HG03095 (cell line): ENCODE results near the gene ADARB2.
"Not testable (repeated sequence)": the region's sequence is repeated elsewhere in the genome, so short reads cannot be mapped to it uniquely, and the experiment has no call there.

Source experiments
- ATAC-seq: cut with Tn5 transposase; IDR thresholded peaks from one replicate; pipeline ENCODE4 v1.9.1; 2021; ENCODE audit warnings: moderate library complexity; ENCODE audit not compliant: unreplicated experiment

The ADARB2 gene

DNA sequence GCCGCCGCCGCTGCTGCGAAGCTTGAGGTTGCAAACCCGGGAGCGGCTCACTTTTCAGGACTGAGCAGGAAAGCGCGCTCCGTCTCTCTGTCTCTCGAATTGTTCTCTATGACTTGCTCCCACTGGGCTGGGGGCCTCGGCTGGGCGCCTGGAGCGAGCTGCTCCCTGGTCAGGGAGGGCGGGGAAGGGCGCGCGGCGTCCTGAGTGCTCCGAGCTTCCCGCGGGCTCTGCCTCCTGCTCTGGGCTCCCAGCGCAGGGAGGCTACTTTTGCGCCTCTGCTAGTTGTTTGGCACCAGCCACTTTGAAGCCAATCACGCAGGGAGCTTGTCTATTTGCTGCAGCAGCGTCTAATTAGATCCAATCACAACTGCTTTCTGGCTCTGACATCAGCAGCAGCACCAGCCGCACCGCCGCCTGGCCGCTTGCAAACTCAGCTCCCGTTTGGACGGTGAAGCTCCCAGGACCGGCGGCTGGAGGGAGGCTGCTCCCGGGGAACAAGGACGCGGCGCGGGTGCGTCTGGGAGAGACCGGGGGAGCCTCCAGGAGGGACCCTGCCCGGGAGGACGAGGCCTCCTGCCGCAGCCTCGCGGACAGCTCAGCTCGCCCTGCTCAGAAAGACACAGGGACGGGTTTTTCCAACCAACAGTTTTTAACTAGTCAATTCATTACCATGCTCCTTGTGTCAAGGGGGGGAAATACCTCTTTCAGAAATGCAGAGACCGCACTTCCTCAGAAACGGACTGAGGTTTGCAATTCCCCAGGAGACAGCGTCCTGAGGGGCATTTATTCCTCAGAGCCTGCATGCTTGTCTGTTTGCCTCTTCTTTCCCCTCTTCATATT is at the start of gene ADARB2:
Gene ADARB2, minus strand, starts transcription at position 304 of the 840 bp plus-strand sequence.
- ATAC-seq = peak; percentile 53

DNA sequence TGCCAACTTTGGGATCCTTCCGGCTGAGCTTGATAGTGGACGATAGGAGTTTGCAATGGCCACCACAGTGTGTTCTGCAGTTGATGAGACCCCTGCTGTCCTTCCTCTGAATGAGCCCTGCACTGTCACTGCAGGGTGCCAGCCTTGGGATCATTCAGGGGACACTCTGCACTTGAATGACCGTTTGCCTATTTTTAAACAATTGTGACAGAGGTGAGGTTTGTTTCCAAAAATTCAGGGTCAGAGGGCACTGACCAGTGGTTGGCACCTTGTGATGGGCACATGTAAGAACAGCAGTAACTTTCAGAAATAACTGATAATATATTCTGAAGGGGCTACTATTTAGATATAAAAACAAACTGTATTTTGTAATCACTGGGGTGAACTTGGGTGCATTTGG is 48.5 kb upstream of the ADARB2 start:
- no peak for ATAC-seq

DNA sequence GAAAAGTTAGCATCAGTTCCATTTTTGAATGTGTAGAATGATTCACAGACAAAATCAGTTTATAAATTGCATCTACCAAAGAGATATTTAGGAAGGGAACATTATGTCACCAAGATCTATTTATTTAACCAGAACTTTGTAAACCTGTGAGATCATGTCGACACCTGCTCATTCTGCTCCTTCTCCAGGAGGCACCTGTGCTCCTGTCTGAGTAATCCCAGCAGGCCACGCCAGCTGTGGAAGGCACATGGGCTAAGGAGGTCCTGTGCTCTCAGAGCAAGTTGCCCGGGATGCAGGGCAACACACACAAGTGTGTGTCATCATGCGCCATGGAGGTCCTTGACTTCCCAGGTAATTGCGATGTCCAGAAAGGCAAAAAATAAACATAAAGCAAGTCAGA is 45.5 kb upstream of the ADARB2 start:
- no peak for ATAC-seq

DNA sequence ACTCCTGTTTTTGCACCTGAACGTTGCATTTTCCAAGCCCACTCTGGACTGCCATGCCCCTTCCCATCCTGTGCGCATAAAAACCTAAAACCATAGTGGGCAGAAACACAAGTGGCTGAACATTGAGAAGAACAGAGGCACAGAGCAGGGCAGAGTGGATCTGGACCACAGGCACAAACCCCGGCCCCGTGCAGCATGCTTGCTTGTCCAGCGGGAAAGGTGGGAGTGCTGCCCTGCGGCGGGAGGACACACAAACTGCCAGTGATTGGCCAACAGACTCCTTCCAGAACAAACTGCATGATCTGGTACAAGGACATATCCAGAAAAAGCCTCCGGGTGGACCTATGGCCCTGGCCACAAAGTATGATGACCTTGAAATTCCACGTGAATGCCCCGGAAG is 42.5 kb upstream of the ADARB2 start:
- ATAC-seq = no peak

DNA sequence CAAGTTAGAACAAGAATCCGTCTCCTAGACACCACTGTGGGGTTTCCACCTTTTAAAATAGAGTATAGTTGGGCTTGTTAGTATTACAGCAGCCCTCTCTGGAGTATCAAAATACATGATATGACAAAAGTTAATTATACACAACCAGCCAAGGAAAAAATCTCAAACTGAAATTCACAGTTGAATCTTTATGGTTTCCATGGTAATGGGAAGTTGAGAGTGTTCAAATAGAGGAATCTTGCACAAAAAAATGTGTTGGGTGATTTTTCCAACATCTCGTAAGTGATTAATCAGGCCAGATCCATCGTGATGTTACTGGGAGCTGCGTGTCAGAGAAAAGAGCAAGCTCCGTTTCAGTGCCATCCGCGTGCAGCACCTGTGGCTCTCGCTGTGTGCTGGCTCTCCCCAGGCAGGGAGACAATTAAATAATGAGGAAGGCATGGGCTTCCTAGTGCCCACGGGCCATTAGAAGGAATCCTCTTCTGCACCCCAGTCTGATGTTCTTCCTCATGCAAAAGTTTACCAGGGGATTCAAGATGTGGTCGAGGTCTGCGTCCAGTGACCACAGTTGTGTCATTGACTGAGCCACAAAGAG is 41.1 kb upstream of the ADARB2 start:
- ATAC-seq = no peak

DNA sequence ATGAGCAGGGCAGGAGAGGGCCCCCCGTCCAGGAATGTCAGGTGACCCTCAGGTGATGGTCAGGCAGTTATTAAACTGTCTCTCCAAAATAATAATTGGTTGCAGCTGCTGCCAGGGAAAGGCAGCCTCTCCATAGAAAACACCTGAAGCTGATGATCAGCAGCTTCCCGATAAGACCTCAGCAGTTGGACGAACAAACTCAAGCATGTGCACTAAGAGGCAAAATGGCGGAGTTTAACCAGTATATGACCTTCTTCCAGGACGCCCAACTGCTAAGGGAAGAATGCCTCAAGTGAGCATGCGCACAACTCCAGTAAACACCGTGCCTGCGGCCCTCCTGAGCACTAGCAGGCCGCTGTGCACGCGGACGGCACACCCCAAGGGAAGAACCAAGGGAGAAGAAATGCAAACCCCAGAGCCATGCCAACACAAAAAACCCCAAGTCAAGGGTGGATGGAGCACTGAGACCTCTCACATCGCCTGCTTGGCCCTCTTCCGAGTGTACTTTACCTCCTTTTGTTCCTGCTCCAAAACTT is 38.9 kb upstream of the ADARB2 start:
- no peak for ATAC-seq

DNA sequence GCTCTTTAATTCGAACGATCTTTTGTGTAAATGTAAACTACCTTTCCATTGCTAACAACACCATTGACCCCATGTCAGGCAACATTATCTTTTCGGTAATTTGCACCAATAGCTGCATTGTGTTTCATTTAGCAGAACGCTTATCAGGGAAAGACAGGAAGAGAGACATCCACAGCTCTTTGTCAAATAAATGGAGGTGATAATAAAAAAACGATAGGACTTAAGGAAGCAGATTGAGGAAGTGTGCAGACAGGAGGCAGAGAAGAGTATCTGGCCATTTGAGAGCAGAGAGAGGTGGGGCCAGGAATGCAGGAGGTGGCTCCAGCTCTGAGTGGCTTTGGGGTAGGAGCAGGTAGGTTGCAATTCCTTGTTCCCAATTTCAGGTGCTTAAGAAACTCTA is 37.5 kb upstream of the ADARB2 start:
- no peak for ATAC-seq

DNA sequence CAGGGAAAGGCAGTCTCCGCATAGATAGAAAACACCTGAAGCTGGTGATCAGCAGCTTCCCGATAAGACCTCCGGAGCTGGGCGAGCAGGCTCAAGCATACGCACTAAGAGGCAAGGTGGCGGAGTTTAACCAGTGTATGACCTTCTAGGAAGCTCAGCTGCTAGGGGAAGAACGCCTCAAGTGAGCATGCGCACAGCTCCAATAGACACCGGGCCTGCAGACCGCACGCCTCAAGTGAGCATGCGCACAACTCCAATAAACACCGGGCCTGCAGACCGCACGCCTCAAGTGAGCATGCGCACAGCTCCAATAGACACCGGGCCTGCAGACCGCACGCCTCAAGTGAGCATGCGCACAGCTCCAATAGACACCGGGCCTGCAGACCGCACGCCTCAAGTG is 35.9 kb upstream of the ADARB2 start:
- ATAC-seq = not testable (repeated sequence)

DNA sequence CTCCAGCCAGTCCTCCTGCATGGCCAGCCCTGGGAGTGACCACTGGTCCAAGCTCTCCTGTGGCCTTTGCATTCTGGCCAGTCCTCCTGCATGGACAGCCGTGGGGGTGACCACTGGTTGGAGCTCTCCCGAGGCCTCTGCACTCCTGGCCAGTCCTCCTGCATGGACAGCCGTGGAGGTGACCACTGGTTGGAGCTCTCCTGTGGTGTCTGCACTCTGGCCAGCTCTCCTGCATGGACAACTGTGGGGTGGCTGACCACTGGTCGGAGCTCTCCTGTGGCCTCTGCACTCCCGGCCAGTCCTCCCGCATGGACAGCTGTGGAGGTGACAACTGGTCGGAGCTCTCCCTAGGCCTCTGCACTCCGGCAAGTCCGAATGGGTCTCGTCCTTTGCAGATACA is 28.7 kb upstream of the ADARB2 start:
- ATAC-seq = no peak

DNA sequence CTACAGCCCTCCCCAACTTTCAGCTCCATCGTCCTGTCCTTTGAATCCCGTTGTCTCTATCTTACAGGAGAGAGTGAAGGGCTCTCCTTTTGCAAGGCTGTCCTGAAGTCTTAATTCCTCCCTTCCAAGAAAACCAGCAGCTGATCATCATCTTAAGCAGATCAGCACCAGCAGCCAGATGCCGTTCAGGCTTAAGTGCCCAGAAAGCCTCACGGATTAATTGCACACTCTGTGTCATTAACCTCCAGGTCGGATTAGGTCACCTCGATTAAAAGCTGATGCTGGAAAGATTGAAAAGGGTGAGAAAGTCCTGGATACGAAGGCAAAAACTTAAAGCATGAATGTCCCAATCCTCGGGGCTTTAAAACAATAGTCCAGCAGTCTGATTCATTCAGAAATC is 24.8 kb upstream of the ADARB2 start:
- no peak for ATAC-seq

DNA sequence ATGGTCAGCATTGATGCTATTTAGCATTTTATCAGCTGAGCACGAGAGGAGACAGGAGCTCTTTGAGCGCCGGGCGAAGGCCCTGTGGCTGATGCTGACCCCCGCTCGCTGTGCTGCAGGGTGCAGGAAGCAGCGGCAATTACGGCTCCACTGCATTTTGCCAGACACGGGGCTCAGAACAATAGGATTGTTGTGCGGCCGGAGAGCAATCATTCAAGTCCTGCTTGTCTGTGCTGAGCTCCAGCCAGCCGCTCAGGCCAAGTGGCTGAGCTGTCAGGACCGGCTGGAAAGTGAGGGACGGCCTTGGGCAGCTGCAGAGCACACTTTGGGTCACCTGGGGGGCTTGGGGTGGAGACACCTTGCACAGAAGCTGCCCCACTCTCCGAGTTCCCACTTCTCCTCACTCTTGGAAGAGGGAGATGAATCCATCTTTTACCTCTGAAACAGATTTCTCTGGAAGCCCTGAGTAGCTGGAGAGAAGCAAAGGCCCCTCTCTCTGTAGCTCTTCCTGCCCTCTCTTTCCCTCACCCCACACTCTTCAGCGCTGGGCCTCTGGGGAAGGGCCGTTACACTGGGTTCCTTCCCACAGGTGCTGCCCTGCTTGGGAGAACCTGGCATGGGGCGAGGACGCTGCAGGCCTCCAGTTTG is 17.3 kb upstream of the ADARB2 start:
- ATAC-seq = no peak

DNA sequence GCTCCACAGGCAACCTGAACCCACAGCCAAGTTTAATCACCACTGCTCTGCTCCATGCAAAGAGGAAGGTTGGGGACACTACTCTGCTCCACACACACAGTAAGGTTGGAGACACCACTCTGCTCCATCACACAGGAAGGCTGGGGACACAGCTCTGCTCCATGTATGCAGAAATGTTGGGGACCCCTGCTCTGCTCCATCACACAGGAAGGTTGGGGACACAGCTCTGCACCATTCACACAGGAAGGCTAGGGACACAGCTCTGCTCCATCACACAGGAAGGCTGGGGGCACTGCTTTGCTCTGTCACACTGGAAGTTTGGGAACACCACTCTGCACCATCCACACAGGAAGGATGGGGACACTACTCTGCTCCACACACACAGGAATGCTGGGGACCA is 14.8 kb upstream of the ADARB2 start:
- ATAC-seq = no peak

DNA sequence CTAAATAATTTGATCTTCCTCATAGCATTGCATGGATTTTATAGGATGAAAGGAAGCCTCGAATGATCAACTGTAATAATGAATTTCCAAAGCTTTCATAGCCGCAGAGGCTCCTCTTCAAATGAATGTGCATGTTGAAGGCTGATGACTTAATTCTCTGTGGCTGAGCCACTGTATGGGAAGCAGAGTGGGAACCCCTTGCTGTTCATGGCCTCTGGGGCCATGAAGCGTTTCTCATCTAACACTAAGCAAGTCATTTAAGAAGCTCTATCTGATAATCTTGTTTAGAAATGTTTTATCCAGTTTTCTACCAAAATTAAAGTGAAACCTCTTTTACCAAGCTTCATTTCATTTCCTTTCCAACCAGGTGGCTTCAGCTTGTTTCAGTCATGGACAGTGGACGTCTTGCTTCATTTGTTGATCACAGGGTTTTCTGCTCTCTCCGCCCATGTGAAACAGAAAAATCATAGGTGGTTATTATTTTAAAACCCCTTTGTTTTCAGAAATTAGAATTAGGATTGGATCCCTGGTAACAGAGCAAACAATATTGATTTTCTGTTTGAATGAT is 10.3 kb upstream of the ADARB2 start:
- no peak for ATAC-seq

DNA sequence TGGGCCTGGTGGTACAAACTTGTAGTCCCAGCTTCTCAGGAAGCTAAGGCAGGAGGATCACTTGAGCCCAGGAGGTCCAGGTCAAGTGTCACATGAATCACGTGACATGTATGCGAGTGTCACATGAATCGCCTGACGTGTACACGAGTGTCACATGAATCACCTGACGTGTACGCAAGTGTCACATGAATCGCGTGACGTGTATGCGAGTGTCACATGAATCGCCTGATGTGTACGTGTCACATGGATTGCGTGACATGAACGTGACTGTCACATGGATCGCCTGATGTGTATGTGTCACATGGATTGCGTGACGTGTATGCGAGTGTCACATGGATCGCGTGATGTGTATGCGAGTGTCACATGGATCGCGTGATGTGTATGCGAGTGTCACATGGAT is 9.5 kb upstream of the ADARB2 start:
- no peak for ATAC-seq

DNA sequence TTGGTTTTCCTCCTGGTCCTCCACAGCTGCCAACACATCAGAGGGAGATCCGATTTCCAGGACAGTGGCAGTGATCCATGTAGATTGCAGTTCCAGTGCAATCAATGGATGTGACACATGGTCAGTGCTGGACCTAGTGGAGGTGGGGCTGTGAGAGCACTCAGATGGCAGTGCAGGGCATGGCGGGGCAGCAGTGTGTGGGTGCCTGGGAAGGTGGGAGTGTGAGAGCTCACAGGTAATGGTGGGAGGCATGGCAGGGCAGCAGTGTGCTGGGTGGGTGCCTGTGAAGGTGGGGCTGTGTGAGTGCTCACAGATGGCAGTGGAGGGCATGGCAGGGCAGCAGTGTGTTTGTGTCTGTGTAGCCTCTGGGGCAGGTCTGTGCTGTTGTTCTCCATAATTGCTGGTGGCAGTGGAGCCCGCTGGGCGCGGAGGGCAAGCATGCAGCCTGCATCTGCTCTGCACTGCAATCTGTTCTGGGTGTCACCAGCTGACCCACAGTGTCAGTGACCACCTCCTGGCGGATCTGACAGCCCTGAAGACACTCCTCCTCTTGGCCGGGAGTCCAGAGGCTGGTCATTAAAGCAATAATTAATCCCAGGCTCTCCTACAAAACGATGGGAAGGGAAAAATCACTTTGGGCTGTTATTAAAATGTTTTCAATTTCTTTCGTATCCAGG is 8.6 kb upstream of the ADARB2 start:
- no peak for ATAC-seq

DNA sequence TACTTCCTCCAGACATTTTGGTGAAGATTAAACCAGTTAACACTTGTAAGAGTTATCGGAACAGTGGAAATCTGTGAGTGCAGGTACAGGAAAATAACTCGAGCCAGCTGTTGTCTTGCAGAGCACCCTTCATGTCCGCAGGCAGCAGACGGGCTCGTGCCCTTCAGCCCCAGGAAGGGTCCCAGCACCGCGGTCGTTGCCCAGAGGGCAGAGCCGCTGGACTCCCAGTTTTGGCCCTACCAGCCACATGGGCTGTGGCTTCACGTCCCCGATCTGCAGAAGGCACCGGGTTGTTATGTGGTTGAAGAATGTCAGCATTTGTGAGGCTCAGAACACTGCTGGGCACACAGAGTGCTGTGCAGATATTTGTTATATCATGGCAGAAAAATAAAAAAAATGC is 7.2 kb upstream of the ADARB2 start:
- no peak for ATAC-seq

DNA sequence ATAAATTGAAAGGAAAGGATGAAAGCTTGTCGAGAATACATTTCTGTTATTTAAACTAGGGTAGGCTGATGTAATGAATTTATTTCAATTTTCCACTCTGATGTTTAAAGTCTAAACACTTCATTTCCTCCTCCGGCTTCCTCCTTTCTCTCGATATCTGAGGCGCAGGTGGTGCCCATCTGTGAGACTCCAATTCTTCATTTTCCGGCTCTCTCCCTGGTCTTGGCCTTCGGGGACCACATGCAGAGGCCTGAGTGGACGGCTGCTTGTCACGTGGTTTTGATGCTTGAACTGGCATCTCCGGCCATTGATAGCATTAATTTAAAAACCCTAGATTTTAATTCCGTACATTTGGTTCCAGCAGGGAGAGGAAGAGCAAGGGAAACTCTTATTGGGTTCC is 5.8 kb upstream of the ADARB2 start:
- ATAC-seq = no peak

DNA sequence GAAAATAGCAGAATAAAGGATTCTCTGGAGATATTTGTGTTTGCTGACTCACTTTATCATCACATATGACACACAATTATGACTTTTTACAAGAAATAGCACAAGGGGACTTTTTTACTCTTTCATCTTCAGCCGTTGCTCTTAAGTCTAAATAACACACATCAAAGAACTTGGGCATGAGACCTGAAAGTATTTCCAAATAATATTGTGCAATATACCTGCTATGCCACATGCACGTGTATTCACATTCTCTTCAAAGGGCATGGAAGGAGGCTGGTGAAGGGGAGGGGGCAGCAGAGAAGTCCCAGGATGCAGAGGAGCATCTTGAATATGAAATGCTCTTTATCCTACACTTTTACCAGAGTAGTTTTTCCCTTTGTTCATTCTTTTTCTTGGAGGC is 4.1 kb upstream of the ADARB2 start:
- ATAC-seq = no peak

DNA sequence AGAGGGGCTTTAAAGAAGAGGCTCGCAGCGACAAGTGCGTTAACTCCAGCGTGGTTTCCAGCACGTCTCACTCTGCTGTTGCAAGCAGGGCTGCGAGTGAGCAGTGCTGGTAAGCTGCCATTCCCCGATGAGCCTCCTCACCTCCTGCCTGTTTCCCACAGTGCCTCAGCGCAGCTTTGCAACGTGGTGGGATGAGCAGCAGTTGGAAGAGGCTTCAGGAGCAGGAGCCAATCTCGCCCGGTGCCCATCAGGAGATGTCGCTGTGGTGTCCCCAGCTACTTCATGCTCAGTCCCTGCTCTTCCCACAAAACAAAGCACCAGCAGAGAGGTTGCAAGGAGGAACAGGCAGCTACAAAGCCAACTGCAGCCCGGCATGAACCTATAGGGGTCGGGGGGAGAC is 2.4 kb upstream of the ADARB2 start:
- ATAC-seq = no peak

DNA sequence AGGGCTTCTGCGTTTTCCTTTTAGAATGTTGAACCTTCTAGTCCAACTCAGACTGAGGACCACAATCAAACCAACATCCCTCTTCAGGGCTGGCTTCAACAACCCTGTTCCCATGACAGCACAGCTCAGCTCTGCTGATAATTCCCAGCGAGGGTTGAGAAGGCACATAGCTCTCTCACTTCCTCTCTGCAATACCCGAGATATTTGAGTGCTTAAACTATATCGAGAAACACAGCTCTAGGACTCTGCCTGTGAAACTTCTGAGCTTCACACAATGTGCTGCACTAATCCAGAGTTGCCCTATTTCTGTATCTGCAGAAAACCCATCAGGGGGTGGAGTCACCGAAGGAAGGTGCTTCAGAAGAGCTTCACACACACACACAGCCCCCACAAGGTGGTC is 1.6 kb upstream of the ADARB2 start:
- ATAC-seq = peak; percentile 47

DNA sequence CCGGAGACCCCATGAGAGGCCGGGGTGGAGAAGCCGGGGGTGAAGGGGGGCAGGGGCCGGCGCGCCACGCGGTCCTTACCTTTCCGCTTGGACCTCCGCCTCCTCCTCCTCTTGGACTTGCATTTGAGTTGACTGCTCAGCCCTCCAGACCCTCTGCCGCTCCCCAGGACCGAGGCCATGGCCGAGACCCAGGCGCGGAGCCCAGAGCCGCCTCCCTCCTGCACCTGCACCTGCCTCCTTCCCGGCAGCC is 428 bp downstream of the ADARB2 start:
- no peak for ATAC-seq
